ENCODE results near the gene ARMH3. TPM values are rescaled to one million over a fixed set of nuclear protein-coding genes. Genes with fewer than 3 reads are reported as not detected.

The ARMH3 gene
- total and polyA plus RNA-seq, 10 of the 15 experiments (the other 5 are each of a cell fraction or from before 2014, with no cell fraction given), result 13.0 to 33.0 (median 16.4) TPM

- TF ChIP-seq CHD2 (IDR thresholded peaks at IDR 0.05; ENCODE audit: borderline replicate concordance, low read depth, low read length) (peak; percentile 77), RB1 (IDR thresholded peaks at IDR 0.05; ENCODE audit: borderline replicate concordance) (peak; percentile 85), TCF3 (IDR thresholded peaks at IDR 0.05; ENCODE audit: borderline replicate concordance, insufficient read depth, low read depth, low read length) (peak; percentile 64; the same call in 1 of the 2 replicates), IKZF2 (IDR thresholded peaks at IDR 0.05) (peak; percentile 19 to 47; a peak in 2 of 4 replicates), HDGF (IDR thresholded peaks at IDR 0.05) (peak; percentile 100), PRDM15 (CRISPR knock-in tag; IDR thresholded peaks at IDR 0.05) (no peak), SMAD1 (IDR thresholded peaks at IDR 0.05; ENCODE audit: low read depth, partially characterized antibody) (peak; percentile 29), MAX (IDR thresholded peaks at IDR 0.05; ENCODE audit: low read depth, low read length) (peak; percentile 76), BHLHE40 (IDR thresholded peaks at IDR 0.05; ENCODE audit: borderline replicate concordance in 1 of 2, low read depth in 2 of 2, low read length in 1 of 2) (peak; percentile 62 to 92; a peak in 3 of 4 replicates), EP300 (IDR thresholded peaks at IDR 0.05; ENCODE audit: borderline replicate concordance in 1 of 2, control insufficient read depth in 1 of 2, low read depth in 2 of 2, low read length in 2 of 2) (0 out of 4 replicates have a peak, but pooled peaks have one; percentile 6 to 35), ATF7 (IDR thresholded peaks at IDR 0.05; ENCODE audit: low read depth) (peak; percentile 32; the same call in 1 of the 2 replicates)
Observed at GRCh38 chr10:101830322-101831168, 225.4 kb downstream of the ARMH3 start (continued).
